NCI-H1694 (cell line): ENCODE results near the gene SYT3.

Source experiments
- DNase-seq: peaks from one replicate; lab custom pipeline; 2025; lab: John Stamatoyannopoulos, UW

Gene SYT3

DNA sequence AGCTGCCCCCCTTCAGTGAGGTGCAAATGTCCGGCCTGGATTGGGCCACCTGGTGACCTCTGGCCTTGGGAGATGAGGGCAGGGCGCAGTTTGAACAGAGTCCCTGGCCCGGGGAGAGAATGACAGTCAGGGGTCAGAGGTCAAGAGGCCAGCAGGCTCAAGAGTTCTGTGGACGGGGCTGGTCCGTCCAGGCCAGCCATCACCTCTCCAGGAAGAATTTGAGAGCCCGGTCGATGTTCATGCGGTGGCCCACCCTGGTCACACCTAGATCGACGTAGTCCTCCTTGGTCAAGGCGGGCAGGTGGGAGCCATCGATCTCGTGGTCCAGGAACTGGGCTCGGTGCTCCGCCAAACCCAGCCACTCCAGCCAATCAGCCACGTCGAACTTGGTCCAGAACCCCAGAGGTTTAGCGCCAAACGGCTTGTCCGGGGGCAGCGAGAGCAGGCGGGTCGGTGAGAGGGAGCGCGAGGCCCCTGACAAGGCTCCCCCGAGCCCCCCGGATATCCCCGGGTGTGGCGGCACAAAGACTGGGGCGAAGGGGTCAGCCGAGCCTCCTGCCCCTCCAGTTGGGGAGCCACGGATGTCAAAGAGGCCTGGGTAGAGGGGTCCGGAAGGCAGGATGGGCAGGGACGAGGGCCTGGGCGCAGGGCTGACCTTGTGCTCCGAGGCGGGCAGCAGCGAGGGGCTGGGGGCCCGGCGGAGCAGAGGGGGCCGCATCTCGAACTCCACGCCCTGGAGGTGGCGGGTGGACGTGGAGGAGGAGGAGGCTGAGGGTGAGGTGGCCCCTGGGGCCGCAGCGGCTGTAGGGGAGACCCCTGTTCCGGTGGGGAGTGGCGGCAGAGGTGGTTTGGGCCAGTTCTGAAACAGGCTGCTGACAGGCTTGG is 22.3 kb upstream of the SYT3 start:
- no peak for DNase-seq

DNA sequence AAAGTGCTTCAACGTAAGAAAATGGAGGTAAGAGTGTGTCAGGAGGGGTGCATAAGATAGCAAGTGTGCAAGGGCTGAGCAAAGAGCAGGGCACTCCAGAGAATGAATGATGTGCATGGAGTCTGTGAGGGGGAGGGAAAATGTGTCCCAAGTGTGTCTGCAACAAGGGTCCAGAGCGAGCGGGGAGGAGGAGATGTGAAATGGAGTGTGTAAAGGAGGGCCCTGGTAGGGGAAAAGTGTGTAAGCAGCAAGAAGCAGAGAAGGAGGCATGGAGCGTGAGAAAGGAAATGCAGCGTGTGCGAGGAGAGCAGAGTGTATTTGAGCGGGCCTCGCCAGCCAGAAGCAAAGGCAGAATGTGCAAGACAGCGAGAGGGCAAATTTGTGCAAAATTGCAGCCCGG is 21.3 kb upstream of the SYT3 start:
- DNase-seq: no peak

- no peak for DNase-seq
These were observed 20.3 kb upstream of the SYT3 start for GRCh38 chr19:50660088-50660366.

DNA sequence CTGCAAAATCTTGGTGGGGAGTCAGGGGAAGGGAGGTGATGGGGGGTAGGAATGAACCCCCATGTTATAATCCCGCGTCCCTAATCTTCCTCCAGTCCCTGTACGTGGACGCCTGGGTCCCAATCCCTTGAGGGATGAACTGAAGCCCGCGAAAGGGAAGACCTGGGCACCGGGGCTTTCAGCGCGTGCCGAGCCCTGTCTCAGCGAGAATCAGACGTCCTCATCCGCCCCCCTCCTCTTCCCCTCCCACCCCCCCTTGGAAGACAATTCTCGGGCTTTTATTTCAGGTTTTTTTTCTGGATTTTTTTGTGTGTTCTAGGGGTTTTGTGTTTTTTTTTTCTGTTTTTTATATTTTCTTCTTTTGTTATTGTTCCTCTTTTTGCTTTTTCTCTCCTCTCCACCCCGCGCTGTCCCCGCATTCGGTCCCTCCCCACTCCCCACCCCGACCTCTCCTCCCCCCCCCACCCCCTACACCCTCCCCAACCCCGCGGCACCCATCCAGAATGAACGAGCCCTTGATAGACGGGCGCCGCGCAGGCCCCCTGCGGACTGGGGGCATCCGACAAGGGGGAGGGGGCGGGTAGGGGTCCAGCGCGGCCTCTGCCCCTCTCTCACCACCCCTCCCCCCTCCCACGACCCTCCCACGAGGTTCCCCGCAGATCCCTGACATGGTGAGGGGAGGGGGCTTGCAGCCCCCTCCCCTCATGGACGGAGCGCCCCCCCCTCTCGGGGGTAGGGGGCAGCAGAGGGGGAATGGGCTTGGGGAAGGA is 19.8 kb upstream of the SYT3 start:
- no peak for DNase-seq

GRCh38 chr19:50658441-50659317 is 19.0 kb upstream of the SYT3 start:
- no peak for DNase-seq

DNA sequence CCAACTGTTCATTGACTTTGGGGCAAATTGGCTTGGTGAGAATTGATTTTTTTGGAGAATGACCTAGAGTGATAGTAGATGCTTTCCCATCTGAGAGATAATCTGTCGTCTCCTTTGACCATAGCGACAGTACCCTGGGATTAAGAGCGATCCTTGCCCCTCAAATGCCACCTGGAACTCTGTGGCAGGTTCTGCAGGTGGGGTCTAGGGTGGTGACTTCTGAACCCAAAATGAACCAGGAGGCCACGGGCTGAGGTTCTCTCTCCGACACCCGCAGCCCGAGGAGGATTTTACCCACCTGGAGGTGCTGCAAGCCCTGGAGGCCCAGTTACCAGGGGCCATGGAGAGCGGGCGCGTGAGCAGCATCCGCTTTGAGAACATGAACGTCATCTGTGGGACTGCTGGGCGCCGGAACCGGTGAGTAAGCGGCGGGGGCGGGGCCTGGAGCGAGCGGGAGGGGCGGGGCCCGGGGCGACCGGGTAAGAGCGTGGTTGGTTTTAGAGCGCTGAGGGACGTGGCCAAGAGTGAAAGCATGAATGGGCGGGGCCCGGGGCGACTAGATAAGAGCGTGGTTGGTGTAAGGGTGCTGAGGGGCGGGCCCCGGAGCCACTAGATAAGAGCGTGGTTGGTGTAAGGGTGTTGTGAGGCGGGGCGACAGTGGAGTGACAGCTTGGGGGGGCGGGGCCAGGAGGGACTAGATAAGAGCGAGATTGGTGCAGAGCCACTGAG is 18.2 kb upstream of the SYT3 start:
- peak; percentile 81 for DNase-seq

- no peak for DNase-seq
These were observed 17.6 kb upstream of the SYT3 start for GRCh38 chr19:50657222-50657669.

DNA sequence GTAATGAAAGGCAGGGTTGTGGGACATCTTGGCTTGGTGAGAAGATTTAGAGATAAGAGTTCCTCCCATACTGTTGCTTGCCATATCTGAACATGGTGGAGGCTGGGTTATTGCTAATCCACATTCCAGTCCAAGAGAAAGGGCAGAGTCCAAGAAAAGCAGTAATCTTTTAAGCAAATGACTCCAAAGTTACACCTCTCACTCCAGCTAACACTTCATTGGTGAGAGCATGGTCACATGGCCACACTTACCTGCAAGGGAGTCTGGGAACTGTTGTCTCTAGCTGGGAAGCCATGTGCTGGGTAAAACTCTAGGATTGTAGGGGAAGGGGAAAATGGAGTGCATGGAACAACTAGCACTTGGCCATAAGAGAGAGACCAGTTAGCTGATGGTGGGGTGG is 15.2 kb upstream of the SYT3 start:
- no peak for DNase-seq

DNA sequence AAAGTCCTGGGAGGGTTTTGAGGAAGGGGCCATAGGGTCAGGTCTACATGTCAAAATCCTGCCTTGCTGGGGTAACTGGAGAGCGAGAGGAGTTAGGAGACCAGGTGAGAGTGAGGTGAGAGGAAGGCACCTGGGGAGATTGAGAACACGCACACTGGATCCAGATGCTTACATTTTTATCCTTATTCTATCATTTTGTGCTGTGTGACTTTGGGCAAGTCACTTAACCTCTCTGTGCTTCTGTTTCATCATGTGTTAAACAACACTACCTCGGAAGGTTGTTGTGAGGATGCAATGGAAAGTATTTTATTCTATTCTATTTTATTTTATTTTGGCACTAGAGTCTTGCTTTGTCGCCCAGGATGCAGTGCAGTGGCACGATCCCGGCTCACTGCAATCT is 13.0 kb upstream of the SYT3 start:
- no peak for DNase-seq

GRCh38 chr19:50651174-50651573 is 11.5 kb upstream of the SYT3 start:
- no peak for DNase-seq

DNA sequence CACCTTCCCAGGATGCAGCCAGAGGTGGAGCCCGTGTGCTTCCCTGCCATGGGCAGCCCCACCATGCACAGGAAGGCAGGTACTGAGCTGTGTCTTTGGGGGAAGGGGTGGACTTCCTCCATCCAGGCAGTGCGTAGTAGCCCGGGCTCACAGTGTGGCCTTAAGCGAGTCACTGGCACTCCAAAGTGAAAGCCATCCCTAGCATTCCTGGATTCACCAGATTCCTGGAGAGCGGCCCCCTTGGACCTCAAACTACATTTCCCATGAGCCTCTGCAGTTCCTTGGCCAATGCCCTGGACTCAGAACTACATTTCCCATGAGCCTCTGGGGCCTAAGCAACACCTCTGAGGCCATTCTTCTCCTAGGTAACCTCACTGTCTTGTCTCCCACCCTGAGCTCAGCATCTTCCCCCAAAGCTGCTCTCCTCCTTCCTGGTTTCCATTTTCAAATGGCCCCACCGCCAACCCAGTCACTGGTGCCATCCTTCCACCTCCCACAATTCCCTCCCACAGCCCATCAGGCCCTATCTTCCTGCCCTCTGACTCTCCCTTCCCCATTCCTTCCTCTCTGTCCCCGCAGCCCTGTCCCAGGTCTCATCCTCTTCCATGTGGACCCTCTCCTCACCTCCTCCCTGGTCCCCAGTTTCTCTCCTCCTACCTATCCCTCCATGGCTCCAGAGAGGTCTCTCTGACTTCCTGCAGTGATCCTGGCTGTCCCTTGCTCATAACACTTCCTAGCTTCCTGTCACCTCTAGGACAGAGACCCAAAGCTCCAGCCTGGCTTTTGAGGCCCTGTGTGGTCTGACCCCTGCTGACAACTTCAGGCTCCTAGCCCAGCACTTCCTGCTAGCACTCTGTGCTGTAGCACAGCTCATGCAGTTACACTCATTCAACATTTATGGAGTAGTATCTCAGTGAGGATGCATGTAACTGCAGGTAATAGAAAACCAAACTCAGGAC is 10.0 kb upstream of the SYT3 start, which contains the start of gene C19orf81:
Gene C19orf81 (plus strand): TSS at position 13 of the 959 bp plus-strand sequence. CDS start 0 bp downstream, at position 13.
- no peak for DNase-seq

GRCh38 chr19:50648659-50649058 is 9.0 kb upstream of the SYT3 start:
- DNase-seq: no peak

- DNase-seq: no peak
These were observed 8.4 kb upstream of the SYT3 start for GRCh38 chr19:50647879-50648615.

- no peak for DNase-seq
These were observed 6.6 kb upstream of the SYT3 start for GRCh38 chr19:50646074-50646807.

DNA sequence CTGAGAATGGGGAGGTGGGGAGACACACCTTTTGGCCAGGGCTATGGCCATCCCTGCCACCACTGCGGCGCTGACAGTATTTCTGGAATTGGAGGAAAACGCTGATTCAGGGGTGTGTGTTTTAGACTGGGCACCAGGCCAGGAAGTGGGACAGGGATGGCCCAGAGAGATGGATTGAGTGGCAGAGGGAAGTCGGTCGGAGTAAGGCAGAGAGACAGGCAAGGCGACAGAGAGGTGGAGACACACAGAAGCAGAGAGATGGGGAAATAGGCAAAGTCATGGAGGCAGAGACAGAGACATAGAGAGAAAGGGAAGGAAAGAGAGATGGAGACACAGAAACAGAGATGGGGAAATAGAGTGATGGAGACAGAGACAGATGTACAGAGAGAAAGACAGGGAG is 5.4 kb upstream of the SYT3 start:
- no peak for DNase-seq

DNA sequence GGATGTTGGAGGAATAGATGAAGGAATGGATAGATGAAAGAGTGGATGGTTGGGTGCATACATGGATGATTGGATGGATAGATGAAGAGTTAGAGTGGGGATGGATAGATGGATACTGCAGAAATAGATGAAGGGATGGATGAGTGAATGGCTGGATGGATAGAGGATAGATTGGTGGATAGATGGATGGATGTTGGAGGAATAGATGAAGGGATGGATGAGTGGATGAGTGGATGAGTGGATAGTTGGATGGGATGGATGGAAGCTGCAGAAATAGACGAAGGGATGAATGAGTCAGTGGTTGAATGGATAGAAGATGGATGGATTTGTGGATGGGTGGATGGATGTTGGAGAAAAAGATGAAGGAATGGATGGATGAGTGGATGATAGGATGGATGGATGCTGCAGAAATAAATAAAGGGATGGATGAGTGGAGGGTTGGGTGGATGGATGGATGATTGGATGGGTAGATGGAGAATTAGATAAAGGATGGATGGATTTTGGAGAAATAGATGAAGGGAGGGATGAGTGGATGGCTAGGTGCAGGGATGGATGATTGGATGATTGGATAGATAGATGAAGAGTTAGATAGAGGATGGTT is 4.7 kb upstream of the SYT3 start:
- DNase-seq: no peak

DNA sequence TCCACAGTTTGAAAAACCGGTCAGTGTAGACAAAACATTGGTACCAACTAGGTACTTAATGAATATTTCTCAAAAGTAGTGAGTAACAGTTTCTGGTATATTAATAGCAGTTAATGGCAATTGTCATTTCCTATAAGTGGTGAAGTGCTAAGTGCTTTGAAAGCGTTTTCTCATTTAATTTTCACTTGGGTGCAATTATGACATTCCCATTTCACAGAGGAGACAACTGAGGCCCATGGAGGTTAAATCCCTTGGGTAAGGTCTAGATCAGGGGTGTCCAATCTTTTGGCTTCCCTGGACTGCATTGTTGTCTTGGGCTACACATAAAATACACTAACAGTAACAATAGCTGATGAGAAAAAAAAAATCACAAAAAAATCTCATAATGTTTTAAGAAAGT is 687 bp upstream of the SYT3 start:
- DNase-seq: no peak

GRCh38 chr19:50638600-50638999 is 1.1 kb downstream of the SYT3 start:
- DNase-seq: no peak
